Progenitor cell of endocrine pancreas (in vitro differentiated cells): ENCODE results near the gene FRY. TPM values are rescaled to one million over a fixed set of nuclear protein-coding genes. Genes with fewer than 3 reads are reported as not detected.

Experiments
- DNase-seq: peaks from one replicate; pipeline ENCODE4 v3.0.0; 2021; ENCODE audit warnings: low spot score; ENCODE audit not compliant: unreplicated experiment
- H3K27ac Mint-ChIP-seq: 2 replicates; pipeline ENCODE4 v1.8.0; 2021; ENCODE audit warnings: mild to moderate bottlenecking, moderate library complexity, mixed read lengths
- H3K27me3 Mint-ChIP-seq: 2 replicates; pipeline ENCODE4 v1.8.0; 2021; ENCODE audit warnings: mixed read lengths
- H3K36me3 Mint-ChIP-seq: 2 replicates; pipeline ENCODE4 v1.8.0; 2022; ENCODE audit warnings: mixed read lengths; ENCODE audit not compliant: insufficient read depth
- H3K4me1 Mint-ChIP-seq: 2 replicates; pipeline ENCODE4 v1.8.0; 2021; ENCODE audit warnings: low read depth, mixed read lengths
- H3K4me3 Mint-ChIP-seq: 2 replicates; pipeline ENCODE4 v1.8.0; 2021; ENCODE audit warnings: low read depth, mild to moderate bottlenecking, moderate library complexity, mixed read lengths
- H3K9me3 Mint-ChIP-seq: 2 replicates; pipeline ENCODE4 v1.8.0; 2021; ENCODE audit warnings: low read depth, mixed read lengths
- CTCF ChIP-seq: fragments of 200-600 bp; sonication (generic); IDR thresholded peaks from one replicate; pipeline ENCODE4 v1.5.0; 2021; ENCODE audit warnings: antibody characterized with exemption, mild to moderate bottlenecking; ENCODE audit not compliant: unreplicated experiment
- total RNA-seq: library from RNA; stranded (reverse); gene quantifications from 2 replicates; pipeline ENCODE4 v1.2.1, GENCODE V29; 2021

The FRY gene
- total RNA-seq, 1 donor from 2014 or later: 14.3 TPM

- H3K4me1 Mint-ChIP-seq: peaks cover 20% of the 10 kb centered on the region
- no peak for DNase-seq
- no peak for TF ChIP-seq CTCF
- H3K9me3 Mint-ChIP-seq: no peaks in the 10 kb centered on the region
- H3K27me3 Mint-ChIP-seq: peaks cover 5% of the 10 kb centered on the region
- H3K36me3 Mint-ChIP-seq: no peaks in the 10 kb centered on the region
- H3K27ac Mint-ChIP-seq: no peak overlapping the region
- H3K4me3 Mint-ChIP-seq: no peak overlapping the region
Measured at GRCh38 chr13:32028711-32029110, 2.9 kb upstream of the FRY start.

- H3K4me3 Mint-ChIP-seq: no peak overlapping the region
- no peak for TF ChIP-seq CTCF
- peaks cover 5% of the 10 kb centered on the region for H3K27me3 Mint-ChIP-seq
- peaks cover 22% of the 10 kb centered on the region for H3K4me1 Mint-ChIP-seq
- no peak overlapping the region for H3K27ac Mint-ChIP-seq
- H3K9me3 Mint-ChIP-seq: no peaks in the 10 kb centered on the region
- H3K36me3 Mint-ChIP-seq: no peaks in the 10 kb centered on the region
- no peak for DNase-seq
Measured at GRCh38 chr13:32029684-32030083, 1.9 kb upstream of the FRY start.

- peak overlapping the region; percentile 87 for H3K4me3 Mint-ChIP-seq
Measured at GRCh38 chr13:32031815-32032370, 319 bp downstream of the FRY start.

GRCh38 chr13:32032759-32033158 is 1.2 kb downstream of the FRY start:
- H3K27me3 Mint-ChIP-seq: peaks cover 5% of the 10 kb centered on the region
- no peaks in the 10 kb centered on the region for H3K9me3 Mint-ChIP-seq
- TF ChIP-seq CTCF: no peak
- H3K27ac Mint-ChIP-seq: no peak overlapping the region
- H3K36me3 Mint-ChIP-seq: no peaks in the 10 kb centered on the region
- H3K4me1 Mint-ChIP-seq: peaks cover 43% of the 10 kb centered on the region
- DNase-seq: no peak
- peak overlapping the region; percentile 31 for H3K4me3 Mint-ChIP-seq

More at GRCh38 chr13:32031815-32032370, 319 bp downstream of the FRY start:
- DNase-seq: no peak
- Mint-ChIP-seq H3K27ac (peak overlapping the region; percentile 91), H3K9me3 (no peaks in the 10 kb centered on the region), H3K27me3 (peaks cover 5% of the 10 kb centered on the region), H3K36me3 (no peaks in the 10 kb centered on the region), H3K4me1 (peaks cover 34% of the 10 kb centered on the region)
- no peak for TF ChIP-seq CTCF

GRCh38 chr13:32033744-32034143 is 2.2 kb downstream of the FRY start:
- H3K36me3 Mint-ChIP-seq: no peaks in the 10 kb centered on the region
- no peak for DNase-seq
- no peak for TF ChIP-seq CTCF
- peaks cover 45% of the 10 kb centered on the region for H3K4me1 Mint-ChIP-seq
- H3K27ac Mint-ChIP-seq: no peak overlapping the region
- peaks cover 2% of the 10 kb centered on the region for H3K27me3 Mint-ChIP-seq
- no peak overlapping the region for H3K4me3 Mint-ChIP-seq
- H3K9me3 Mint-ChIP-seq: no peaks in the 10 kb centered on the region
